ENCODE results near the gene BCOR.

Gene BCOR

DNA sequence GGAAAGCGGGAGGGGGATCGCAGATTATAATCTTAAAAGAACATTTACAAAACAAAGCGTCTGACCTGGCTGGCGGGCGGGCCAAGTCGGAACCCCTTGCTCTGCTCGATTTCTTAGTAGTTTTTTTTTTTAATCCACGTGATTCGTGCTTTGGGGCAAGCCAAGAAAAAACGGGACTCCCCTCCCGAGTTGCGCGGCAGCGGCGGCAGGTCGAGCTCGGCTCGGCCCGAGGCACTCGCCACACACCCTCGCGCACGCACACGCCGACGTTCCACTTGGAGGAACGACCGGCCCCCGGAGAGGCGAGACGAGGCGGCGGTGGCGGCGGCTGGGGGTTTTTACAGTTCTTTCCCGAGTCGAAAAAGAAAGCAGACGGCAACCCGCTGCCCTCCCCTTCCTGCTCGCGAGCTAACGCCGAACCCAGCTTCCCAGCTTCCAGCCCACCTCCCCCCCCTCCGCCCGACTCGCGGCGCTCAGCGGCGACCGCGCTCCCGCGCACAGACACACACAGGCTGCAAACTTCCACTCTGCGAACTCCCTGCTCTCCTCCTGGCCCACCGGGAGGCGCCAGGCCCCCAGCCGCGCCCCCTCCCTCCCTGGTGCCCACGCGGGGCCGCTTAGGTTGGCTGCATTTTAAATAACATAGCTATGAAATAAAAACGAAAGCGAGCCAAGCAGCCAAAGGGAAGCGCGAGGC is 1.2 kb downstream of the BCOR start:
- no peak for DNase-seq

- peak; percentile 22 for DNase-seq
Observed at GRCh38 chrX:40095583-40096394, 2.0 kb downstream of the BCOR start.

GRCh38 chrX:40094900-40095582 is 2.7 kb downstream of the BCOR start:
- DNase-seq, result no peak

DNA sequence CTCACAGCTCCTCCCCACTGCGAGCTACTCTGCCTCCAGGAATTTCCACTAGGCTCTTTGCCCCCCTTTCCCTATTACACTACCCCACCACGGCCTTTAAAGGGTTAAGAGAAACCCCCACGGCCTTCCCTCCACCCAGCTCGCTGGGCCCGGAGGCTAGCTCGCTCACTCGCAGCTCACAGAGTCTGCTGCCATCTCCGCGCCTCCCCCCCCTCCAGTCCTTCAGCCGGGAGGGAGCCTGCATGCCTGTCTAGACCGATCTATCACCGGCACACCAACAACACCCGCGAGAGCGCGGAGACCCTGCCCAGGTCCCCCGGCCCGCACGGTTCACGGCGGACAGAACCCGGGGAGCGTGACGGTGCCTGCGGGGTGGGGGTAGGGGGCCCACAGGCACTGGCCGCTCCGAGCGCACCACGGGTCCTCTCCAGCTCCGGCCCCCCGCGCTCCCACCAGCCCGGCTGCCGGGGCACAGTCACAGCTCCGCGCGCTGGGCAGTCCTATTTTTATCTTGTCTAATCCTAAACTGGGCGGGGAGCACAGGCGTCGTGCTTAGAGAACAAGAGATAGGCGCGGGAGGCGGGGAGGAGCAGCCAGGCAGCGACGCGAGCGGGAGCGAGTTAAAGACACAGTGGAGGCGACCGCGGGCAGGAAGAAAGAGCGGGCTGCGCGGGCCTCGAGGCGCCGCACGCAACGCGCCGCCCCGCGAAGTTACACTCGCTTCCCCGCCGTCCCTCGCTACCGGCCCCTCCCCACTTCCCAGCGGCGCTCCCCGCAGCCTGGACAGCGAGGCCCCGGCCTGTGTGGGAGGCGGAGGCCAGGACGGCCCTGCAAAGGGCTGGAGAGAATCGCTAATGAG is 3.5 kb downstream of the BCOR start:
- no peak for DNase-seq

GRCh38 chrX:40093586-40093985 is 4.2 kb downstream of the BCOR start:
- no peak for DNase-seq

- DNase-seq, result no peak
Observed at GRCh38 chrX:40092808-40093435, 4.8 kb downstream of the BCOR start.

GRCh38 chrX:40091691-40092421 is 5.9 kb downstream of the BCOR start:
- DNase-seq, result no peak

DNA sequence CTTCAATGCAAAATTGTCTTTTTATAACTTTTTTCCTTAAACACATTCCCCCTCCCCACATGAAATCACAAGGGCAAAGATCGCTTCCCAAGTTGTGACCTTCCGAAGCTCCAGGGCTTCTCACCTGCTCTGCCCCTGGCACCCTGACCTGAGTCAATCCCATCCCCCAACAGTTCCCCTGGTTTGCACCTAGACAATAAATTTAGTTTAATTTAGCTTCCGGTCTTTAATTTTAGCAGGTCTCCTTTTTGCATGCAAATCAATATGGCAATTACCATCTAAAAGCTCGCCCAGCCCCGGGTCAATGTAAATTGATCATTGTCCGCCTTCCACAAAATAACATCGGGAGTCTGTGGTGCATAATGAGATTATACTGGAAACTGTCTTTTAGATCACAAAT is 6.8 kb downstream of the BCOR start:
- no peak for DNase-seq

DNA sequence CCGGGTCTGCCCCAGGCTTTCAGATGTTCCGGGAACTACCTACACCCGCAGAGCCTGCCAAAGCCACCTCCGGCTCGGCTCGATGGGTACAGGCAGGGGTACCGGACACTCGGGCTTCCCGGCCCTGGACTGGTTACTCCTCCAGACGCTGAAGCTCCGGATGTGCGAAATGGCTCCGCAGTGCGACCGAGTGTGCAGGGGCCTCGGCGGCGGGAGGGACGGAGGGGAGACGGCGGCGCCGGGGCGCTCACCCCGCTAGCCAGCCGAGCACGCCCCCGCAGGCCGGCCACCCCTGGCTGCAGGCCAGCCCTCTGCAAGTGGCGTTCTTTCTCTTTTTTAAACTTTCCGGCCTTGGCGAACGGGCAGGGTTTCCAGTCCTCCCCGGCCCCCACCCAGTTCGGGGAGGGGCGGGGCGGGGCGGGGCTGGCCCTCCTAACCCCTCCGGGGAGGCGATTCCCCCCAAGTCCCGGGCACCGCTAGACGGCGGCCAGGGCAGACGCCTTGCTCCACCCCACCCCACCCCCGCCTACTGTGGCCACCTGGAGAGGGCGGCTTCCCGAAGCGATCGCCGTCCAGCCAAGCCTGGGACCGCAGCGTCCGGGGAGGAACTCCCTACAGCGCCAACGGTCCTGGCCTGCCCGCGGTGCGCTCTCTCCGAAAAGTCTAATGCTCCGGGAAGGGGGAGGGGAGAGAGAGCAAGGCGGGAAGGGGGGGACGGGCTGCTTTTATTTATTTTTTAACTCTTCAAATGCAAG is 7.5 kb downstream of the BCOR start:
- no peak for DNase-seq

- no peak for DNase-seq
Observed at GRCh38 chrX:40088803-40089540, 8.8 kb downstream of the BCOR start.

DNA sequence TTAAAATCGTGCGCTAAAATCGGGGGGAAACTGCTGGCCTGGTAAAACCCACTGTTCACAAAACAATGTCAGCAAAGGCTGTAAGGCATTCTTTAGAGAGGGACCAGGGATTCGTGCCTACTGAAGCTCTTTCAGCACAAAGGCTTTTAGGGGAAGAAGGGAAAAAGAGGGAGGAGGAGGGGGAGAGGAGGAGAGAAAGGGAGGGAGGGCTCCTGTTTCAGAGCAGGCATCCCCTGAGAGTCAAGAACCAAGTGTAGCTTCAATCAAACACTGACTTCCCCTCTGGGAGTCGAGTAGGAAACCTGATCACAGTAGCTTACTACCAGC is 9.5 kb downstream of the BCOR start:
- DNase-seq, result no peak

GRCh38 chrX:40087425-40088298 is 10.1 kb downstream of the BCOR start:
- no peak for DNase-seq

DNA sequence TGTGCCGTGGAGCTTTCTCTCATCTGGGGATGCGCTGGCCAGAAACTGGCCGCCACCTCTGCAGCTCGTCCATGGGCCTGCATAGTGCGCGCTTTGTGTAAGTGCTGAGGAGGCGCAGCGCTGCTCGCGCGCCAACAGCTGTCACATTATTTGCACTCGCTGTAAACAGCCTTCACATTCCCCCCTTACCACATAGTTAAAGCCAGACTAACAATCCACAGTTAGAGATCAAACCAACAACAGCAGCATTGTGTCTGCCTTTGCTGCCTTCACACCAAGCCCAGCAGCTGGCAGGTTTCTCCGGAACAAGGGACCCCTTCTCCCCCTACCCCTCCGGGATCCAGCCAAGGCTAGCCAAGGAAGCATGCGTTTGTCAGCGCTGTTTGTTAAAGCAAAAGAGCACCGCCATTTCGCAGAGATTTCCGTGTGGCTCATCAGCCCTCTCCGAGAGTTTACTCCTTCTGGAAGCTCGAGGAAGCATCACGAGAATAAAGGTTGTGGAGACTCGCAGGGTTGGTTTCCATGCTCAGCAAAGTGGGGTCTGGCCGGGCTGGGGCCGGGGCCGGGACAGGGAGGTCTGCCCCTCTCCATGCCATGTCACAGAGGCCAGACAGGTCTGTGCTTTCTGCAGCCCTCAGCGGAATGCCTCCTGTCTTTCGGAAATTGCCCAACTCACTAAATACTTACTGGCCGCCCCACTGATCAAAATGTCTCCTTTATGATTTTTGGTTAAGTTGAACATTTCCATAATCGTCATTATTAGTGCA is 11.0 kb downstream of the BCOR start:
- no peak for DNase-seq

DNA sequence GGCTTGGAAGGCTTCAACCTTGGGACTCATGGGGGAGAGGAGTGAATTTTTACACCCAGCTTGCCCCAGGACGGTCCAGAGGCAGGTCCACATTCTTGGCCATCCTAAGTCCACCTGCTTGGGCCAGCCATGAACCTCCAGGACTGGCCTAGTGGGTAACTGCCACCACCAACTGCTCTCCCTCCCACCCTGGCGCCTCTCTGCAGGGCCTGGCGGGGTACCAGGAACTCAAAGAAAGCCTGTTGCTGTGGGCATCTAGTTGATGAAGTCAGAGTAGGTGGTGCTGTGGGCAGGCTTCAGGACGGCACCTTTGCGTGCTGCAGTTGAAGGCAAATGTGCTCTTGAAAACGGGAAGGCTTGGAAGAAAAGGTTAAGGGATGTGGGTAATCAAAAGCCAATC is 12.0 kb downstream of the BCOR start:
- no peak for DNase-seq

- DNase-seq, result no peak
Observed at GRCh38 chrX:40085102-40085551, 12.6 kb downstream of the BCOR start.

- no peak for DNase-seq
Observed at GRCh38 chrX:40084471-40085101, 13.2 kb downstream of the BCOR start.

- no peak for DNase-seq
Observed at GRCh38 chrX:40083979-40084359, 13.8 kb downstream of the BCOR start.

Measured in GDM1 (cell line).